Rectal smooth muscle tissue (tissue), 1 donor: ENCODE results near the gene SPATA2.
"Not testable (repeated sequence)": the region's sequence is repeated elsewhere in the genome, so short reads cannot be mapped to it uniquely, and the experiment has no call there.

Experiments used
- H3K27ac ChIP-seq: one replicate; pipeline ENCODE4 v1.7.0; 2013; ENCODE audit warnings: low read depth, low read length, inconsistent platforms
- H3K27me3 ChIP-seq: one replicate; pipeline ENCODE4 v1.7.0; 2013; ENCODE audit warnings: low read length; ENCODE audit not compliant: control insufficient read depth, insufficient read depth
- H3K36me3 ChIP-seq: one replicate; pipeline ENCODE4 v1.7.0; 2013; ENCODE audit warnings: low read length; ENCODE audit not compliant: control insufficient read depth, insufficient read depth
- H3K4me1 ChIP-seq: one replicate; pipeline ENCODE4 v1.7.0; 2013; ENCODE audit warnings: low read length; ENCODE audit not compliant: control insufficient read depth, insufficient read depth
- H3K4me3 ChIP-seq: one replicate; pipeline ENCODE4 v1.7.0; 2013; ENCODE audit warnings: low read length
- H3K9ac ChIP-seq: one replicate; pipeline ENCODE4 v1.7.0; 2013; ENCODE audit warnings: low read length

The SPATA2 gene

DNA sequence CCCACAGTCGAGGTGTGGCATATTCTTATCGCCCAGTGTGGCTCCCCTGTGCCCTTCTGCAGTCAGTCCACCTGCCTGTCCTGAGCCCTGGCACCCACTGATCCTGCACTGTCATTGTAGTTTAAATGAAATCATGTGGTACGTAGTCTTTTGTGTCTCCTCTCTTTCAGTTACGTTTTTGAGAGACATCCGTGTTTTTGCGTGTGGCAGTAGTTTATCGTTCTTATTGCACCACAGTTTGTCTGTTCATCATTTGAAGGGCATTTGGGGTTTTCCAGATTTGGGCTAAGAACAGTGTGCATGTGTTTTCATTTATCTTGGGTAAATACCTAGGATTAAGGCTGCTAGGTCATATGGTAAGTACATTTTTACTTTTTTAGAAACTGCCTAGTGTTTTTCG, 49.3 kb downstream of the SPATA2 start:
- no peak overlapping the region for H3K27ac ChIP-seq
- H3K4me1 ChIP-seq, result no peaks in the 10 kb centered on the region
- H3K4me3 ChIP-seq, result no peak overlapping the region
- H3K36me3 ChIP-seq, result peaks cover 17% of the 10 kb centered on the region
- H3K9ac ChIP-seq, result no peak overlapping the region
- H3K27me3 ChIP-seq, result no peaks in the 10 kb centered on the region

DNA sequence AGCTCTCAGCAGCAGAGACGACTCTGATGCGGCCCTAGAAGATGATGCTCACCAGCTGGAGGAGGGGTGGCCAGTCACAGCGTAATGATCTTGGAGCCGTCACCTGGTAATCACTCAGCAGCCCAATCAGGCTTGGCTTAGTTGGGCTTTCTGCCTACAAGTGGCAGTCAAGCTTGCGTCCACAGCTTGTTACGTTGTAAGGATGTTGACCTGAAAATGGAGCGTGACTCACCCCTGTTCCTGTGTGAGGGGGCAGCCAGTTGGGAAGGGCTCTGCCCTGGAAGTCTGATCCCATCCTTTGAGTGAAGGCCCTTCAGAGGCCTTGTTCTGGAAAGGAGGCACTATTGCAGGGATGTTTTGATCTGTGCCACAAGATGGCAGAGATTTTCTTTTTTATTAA, 49.8 kb downstream of the SPATA2 start:
- no peak overlapping the region for H3K4me3 ChIP-seq
- H3K36me3 ChIP-seq, result peaks cover 17% of the 10 kb centered on the region
- H3K9ac ChIP-seq, result no peak overlapping the region
- H3K27ac ChIP-seq, result no peak overlapping the region
- no peaks in the 10 kb centered on the region for H3K27me3 ChIP-seq
- no peaks in the 10 kb centered on the region for H3K4me1 ChIP-seq

DNA sequence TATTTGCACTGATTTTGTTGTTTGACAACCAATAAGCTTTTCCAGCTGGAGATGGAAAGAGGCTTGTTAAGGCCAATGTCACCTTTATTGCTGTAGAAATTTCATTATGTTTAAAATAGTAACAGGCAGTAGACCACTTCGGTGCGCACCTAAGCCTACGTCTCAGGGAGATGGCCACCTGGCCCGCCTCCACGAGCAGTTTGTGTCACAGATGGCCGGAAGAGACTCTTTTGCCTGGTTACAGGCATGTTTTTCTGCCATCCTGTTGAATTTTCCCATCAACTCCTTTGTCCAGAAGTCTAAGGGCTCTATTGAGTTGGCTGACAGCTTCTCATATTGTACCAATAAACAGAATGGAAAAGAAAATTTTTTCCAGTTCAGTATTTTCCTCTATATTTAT, 51.7 kb downstream of the SPATA2 start:
- peaks cover 17% of the 10 kb centered on the region for H3K36me3 ChIP-seq

DNA sequence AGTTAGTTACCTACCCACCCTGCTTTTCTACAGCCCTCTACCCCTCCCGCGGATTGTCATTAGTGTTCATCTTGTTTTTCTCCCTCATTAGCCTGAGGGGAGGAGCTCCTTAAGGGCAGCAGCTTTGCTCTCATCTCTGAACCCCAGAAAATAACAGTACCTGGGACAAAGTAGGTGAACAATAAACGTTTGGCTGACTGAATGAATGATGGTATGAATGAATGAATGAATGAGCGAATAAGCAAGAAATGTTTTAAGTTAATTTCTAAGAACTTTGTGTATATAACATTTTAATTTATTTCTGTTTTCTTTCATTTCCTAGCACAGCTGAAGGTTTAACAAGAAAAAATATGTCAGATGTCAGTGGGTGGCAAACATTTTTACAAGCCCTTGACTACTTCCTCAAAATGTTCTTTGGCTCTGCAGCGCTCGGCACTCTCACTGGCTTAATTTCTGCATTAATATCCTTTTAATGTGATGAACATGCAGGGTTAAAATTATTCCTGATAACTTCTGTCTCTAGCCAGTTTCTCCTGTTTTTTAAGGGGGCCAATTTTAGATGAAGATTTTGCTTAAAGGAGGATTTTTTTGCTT, 52.6 kb downstream of the SPATA2 start:
- no peak overlapping the region for H3K4me3 ChIP-seq
- no peaks in the 10 kb centered on the region for H3K4me1 ChIP-seq
- no peaks in the 10 kb centered on the region for H3K27me3 ChIP-seq
- H3K36me3 ChIP-seq, result peaks cover 14% of the 10 kb centered on the region
- H3K9ac ChIP-seq, result no peak overlapping the region
- no peak overlapping the region for H3K27ac ChIP-seq

More for the DNA sequence above, 51.7 kb downstream of the SPATA2 start:
- H3K4me3 ChIP-seq, result no peak overlapping the region
- no peak overlapping the region for H3K27ac ChIP-seq
- no peaks in the 10 kb centered on the region for H3K4me1 ChIP-seq
- no peak overlapping the region for H3K9ac ChIP-seq
- no peaks in the 10 kb centered on the region for H3K27me3 ChIP-seq

DNA sequence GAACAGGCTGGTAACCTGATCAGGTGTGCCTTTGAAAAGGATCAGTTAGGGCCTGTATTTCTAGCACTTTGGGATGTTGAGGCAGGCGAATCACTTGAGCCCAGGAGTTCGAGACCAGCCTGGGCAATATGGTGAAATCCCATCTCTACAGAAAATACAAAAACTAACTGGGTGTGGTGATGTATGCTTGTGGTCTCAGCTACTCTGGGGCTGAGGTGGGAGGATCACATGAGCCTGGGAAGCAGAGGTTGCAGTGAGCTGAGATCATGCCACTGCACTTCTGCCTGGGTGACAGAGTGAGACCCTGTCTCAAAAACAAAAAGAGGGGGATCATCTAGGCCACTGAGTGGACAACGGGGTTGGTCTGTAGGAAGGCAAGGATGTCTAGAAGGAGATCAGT, 54.1 kb downstream of the SPATA2 start:
- not testable (repeated sequence) for H3K9ac ChIP-seq, H3K4me1 ChIP-seq, H3K27ac ChIP-seq, H3K4me3 ChIP-seq, H3K27me3 ChIP-seq
- peaks cover 14% of the 10 kb centered on the region for H3K36me3 ChIP-seq

DNA sequence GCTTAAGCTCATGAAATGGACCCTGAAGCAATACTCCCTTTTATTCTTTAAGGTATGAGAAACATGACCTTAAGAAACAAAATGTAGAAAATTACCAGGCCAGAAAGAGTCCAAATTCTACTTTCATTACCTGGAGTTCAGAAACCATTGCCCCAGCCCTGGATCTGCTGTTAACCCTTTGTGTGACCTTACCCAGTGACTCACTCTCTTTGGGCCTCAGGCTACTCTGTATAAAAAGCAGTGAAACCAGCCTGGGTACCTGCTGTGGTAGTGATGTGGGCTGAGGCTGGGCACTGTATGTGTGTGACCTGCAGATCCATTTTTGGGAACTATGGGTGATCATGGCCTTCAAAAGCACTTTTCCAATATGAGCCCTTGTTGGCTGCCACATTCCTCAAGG, 55.5 kb downstream of the SPATA2 start:
- Histone ChIP-seq H3K27ac (no peak overlapping the region), H3K4me3 (no peak overlapping the region), H3K36me3 (peaks cover 5% of the 10 kb centered on the region), H3K4me1 (no peaks in the 10 kb centered on the region), H3K27me3 (no peaks in the 10 kb centered on the region), H3K9ac (no peak overlapping the region)

DNA sequence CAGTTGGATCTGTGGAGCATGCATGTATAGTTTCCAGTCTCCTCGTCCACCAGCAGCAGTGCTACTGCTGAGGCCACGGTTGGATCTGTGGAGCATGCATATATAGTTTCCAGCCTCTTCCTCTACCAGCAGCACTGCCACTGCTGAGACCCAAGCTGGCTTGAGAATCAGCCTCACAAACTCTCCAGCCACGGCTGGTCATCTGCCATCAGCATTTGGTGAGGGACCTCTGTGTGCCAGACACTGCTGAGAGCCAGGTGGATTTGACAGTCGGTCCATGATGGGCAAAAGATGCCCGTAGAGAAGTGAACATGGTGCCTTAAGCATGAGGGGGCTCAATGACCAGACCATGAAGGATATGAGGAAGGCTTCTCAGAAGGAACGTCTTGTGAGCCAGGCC, 56.3 kb downstream of the SPATA2 start:
- Histone ChIP-seq H3K27ac (no peak overlapping the region), H3K27me3 (no peaks in the 10 kb centered on the region), H3K4me1 (no peaks in the 10 kb centered on the region), H3K4me3 (no peak overlapping the region), H3K9ac (no peak overlapping the region), H3K36me3 (peaks cover 2% of the 10 kb centered on the region)

DNA sequence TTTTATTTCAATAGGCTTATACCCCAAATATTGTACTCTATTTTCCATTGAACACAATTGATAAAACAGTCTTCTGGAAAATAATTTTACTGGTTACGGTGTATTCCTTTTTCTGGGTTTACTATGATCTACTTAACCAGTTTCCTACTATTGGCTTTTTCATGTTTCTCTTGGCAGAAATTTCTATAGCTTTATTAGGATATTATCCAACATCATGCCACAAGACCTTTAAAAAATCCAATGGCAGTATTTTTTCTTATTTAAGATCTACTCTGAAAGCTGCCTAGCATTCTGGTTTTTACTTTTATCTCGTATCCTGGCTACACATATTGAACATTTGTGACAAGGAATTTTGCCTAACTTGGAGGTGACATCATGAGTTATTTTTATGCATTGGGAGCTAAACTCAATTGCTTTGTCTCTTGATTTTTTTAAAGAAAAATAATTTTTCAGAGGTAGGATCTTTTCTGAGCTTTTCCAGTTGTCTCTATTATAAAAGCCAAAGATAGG, 57.2 kb downstream of the SPATA2 start:
- no peak overlapping the region for H3K27ac ChIP-seq
- no peaks in the 10 kb centered on the region for H3K4me1 ChIP-seq
- H3K9ac ChIP-seq, result no peak overlapping the region
- H3K27me3 ChIP-seq, result no peaks in the 10 kb centered on the region
- H3K4me3 ChIP-seq, result no peak overlapping the region
- peaks cover 5% of the 10 kb centered on the region for H3K36me3 ChIP-seq

DNA sequence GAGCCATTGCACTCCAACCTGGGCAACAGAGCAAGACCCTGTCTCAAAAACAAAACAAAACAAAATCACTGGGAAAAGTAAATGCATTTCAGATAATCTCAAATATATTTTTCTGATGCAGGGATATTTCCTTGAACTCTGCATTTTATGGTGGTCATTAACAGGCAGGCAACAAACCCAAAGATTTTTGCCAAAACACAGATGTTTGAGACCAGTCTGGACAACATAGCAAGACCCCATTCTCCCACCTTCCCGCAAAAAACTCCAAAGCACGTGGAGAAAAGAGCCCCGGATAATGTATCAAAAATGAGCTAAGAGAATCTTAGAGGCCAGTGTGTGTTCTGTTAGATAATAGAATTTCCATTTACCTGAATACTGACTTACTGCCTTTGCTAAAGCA, 58.4 kb downstream of the SPATA2 start:
- no peak overlapping the region for H3K9ac ChIP-seq
- H3K36me3 ChIP-seq, result peaks cover 5% of the 10 kb centered on the region
- no peaks in the 10 kb centered on the region for H3K4me1 ChIP-seq
- no peak overlapping the region for H3K4me3 ChIP-seq
- H3K27me3 ChIP-seq, result no peaks in the 10 kb centered on the region
- no peak overlapping the region for H3K27ac ChIP-seq

DNA sequence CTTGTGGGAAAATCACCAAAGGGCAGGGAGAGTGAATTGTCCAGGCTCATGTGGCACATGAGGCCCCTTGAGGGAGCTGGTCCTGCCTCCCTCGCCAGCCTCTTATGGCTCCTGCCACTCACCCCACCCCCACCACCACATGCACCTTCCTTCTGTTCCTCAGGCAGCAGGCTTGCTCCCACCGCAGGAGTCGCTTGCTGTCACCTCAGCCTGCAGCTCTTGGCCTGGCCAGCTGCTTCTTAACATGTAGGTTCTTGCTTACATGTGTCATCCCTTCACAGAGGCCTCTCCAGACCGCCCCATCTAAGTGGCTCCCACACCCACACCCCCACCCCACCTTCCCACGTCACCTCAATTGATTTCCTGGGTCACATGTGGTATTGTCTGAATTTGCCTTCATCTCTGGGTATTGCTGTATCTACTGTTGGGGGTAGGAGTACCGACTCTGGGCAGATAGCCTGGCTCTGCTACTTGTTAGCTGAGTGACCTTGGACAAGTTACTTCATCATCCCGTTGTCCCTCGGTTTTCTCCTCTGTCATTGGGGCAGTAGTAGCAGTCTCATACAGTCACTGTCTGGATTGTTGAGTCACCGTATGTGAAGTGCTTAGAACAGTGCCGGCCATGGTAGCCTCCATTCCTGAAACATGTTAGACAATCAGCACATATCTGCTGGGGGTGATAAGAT, 61.0 kb downstream of the SPATA2 start:
- Histone ChIP-seq H3K4me1 (no peaks in the 10 kb centered on the region), H3K9ac (no peak overlapping the region), H3K36me3 (peaks cover 11% of the 10 kb centered on the region), H3K27ac (no peak overlapping the region), H3K27me3 (no peaks in the 10 kb centered on the region), H3K4me3 (no peak overlapping the region)

DNA sequence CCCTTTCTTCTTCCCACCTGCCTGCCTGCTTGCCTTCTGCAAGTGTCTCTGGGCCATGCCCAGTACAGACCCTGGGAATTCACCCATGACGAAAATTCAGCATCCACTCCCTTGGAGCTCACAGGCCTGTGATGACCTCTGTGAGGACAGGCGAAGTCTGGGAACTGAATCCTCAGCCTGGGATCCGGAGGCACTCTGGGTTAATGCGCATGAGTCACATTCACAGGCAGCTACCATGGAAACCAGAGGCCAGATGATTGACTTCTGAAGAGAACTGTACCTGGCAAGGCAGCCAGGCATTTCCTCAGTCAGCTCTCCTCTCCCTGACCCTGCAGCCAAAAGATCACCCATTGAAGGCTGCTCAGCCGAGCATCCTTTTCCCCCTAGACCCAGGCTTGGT, 61.7 kb downstream of the SPATA2 start:
- H3K27me3 ChIP-seq, result no peaks in the 10 kb centered on the region
- peaks cover 18% of the 10 kb centered on the region for H3K36me3 ChIP-seq
- H3K9ac ChIP-seq, result no peak overlapping the region
- no peak overlapping the region for H3K27ac ChIP-seq
- H3K4me3 ChIP-seq, result no peak overlapping the region
- H3K4me1 ChIP-seq, result no peaks in the 10 kb centered on the region
